GM12878 (cell line): ENCODE data around the gene TTC22.

Experiments used
- CTCF ChIP-seq, 3 experiments: IDR thresholded peaks in 2 of 3; conservative IDR thresholded peaks in 1 of 3; 2 replicates each; pipeline ENCODE4 v1.5.1; 2011; ENCODE audit warnings: low read depth in 3 of 3, low read length in 3 of 3, mild to moderate bottlenecking in 3 of 3, control low read depth in 2 of 3, moderate library complexity in 2 of 3, inconsistent platforms in 1 of 3, mixed read lengths in 1 of 3; ENCODE audit not compliant: control insufficient read depth in 2 of 3, insufficient read depth in 1 of 3; ENCODE audit errors: extremely low read depth in 1 of 3
- EED ChIP-seq: sonication (generic); IDR thresholded peaks from 2 replicates; pipeline ENCODE4 v1.6.1; 2016; ENCODE audit warnings: antibody characterized with exemption, low read depth
- EP300 ChIP-seq, 2 experiments: fragments of 150-350 bp in 1 of 2; IDR thresholded peaks; 2 replicates each; pipeline ENCODE4 v1.6.1; 2011 to 2012; ENCODE audit warnings: low read depth in 2 of 2, low read length in 2 of 2, borderline replicate concordance in 1 of 2, improper control_type of control experiment in 1 of 2, inconsistent platforms in 1 of 2; ENCODE audit not compliant: control insufficient read depth in 1 of 2
- ESRRA ChIP-seq: IDR thresholded peaks from 2 replicates; pipeline ENCODE4 v1.6.1; 2012; ENCODE audit warnings: mild to moderate bottlenecking, low read length, improper control_type of control experiment
- EZH2 ChIP-seq: IDR thresholded peaks from 2 replicates; pipeline ENCODE4 v1.6.1; 2012; ENCODE audit warnings: low read depth, mild to moderate bottlenecking, control low read depth, inconsistent platforms, low read length, borderline replicate concordance; ENCODE audit not compliant: control insufficient read depth
- HCFC1 ChIP-seq: fragments of 150-350 bp; IDR thresholded peaks from 2 replicates; pipeline ENCODE4 v1.6.1; 2014; ENCODE audit warnings: low read length
- HDAC2 ChIP-seq: fragments of 200-600 bp; sonication (generic); IDR thresholded peaks from 2 replicates; pipeline ENCODE4 v1.6.1; 2017
- MEF2A ChIP-seq: IDR thresholded peaks from 2 replicates; pipeline ENCODE4 v1.6.1; 2011; ENCODE audit warnings: low read depth, mild to moderate bottlenecking, low read length, moderate library complexity; ENCODE audit not compliant: insufficient read depth
- NR2C2 ChIP-seq: IDR thresholded peaks from 2 replicates; pipeline ENCODE4 v1.6.1; 2011; ENCODE audit warnings: borderline replicate concordance, low read depth; ENCODE audit not compliant: control insufficient read depth, insufficient read length
- POLR2A ChIP-seq: IDR thresholded peaks from 2 replicates; pipeline ENCODE4 v1.6.1; 2011; ENCODE audit warnings: low read depth, mild to moderate bottlenecking, low read length
- REST ChIP-seq: IDR thresholded peaks from 2 replicates; pipeline ENCODE4 v1.6.1; 2012; ENCODE audit warnings: mild to moderate bottlenecking, low read depth, low read length
- SIN3A ChIP-seq: IDR thresholded peaks from 2 replicates; pipeline ENCODE4 v1.6.1; 2012; ENCODE audit warnings: low read depth, low read length, improper control_type of control experiment
- YY1 ChIP-seq: IDR thresholded peaks from 2 replicates; pipeline ENCODE4 v1.6.1; 2011; ENCODE audit warnings: low read depth, mild to moderate bottlenecking, low read length
- ZNF24 ChIP-seq: fragments of 450-650 bp; IDR thresholded peaks from 2 replicates; pipeline ENCODE4 v1.6.1; 2017; ENCODE audit warnings: antibody characterized with exemption, mild to moderate bottlenecking

GRCh38 chr1:54835970-54836369 is 34.8 kb upstream of the TTC22 start:
- TF ChIP-seq ZNF24 (no peak), CTCF (IDR thresholded peaks at IDR 0.05 in 2 of 3, conservative IDR thresholded peaks at IDR 0.05 in 1 of 3; ENCODE audit: control insufficient read depth in 2 of 3, extremely low read depth in 1 of 3, insufficient read depth in 1 of 3, low read depth in 3 of 3, low read length in 3 of 3) (no peak), EED (no peak), YY1 (no peak), POLR2A (no peak), REST (no peak), NR2C2 (no peak), ESRRA (no peak), MEF2A (no peak), SIN3A (no peak), EP300 (IDR thresholded peaks at IDR 0.05; ENCODE audit: borderline replicate concordance in 1 of 2, control insufficient read depth in 1 of 2, low read depth in 2 of 2, low read length in 2 of 2) (no peak), HDAC2 (no peak), HCFC1 (no peak), EZH2 (no peak)
